C4-2B (cell line): ENCODE measurements around the gene MAOB.

ENCODE experiments used
- CTCF ChIP-seq: fragments of 450-650 bp; conservative IDR thresholded peaks from 2 replicates; pipeline ENCODE4 v1.5.1; 2017; ENCODE audit warnings: mild to moderate bottlenecking
- ZFX ChIP-seq: fragments of 450-650 bp; IDR thresholded peaks from 2 replicates; pipeline ENCODE4 v1.6.1; 2017

DNA sequence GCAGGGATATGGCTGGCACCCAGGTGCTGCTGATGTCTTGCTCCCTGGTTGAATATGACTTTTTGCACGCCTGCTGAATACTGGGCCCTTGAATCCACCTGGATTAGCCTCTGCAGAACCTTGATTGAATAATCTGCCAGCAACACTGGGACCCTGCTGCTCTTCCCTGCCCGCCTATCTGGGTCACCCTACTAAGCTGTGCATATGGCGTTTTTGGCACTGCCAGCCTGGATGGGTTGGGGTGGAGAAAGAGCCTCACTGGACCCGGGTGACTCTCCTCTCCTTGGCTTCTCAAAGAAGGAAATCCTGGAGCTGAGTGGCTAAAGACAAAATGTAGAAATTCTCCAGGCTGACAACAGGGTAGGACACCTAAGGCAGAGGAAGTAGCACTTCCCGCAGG lies 126.2 kb downstream of the MAOB start:
- TF ChIP-seq CTCF (no peak), ZFX (no peak)
